ENCODE measurements around the gene ATAD2B.

Gene ATAD2B

GRCh38 chr2:23705771-23706612, 220.9 kb downstream of the ATAD2B start:
- TF ChIP-seq CTCF (IDR thresholded peaks at IDR 0.05; ENCODE audit: borderline replicate concordance, insufficient read depth, low read depth, low read length): no peak
- H3K4me3 ChIP-seq (ENCODE audit: low read depth, low read length): no peak overlapping the region

- H3K4me3 ChIP-seq (ENCODE audit: low read depth, low read length): no peak overlapping the region
- TF ChIP-seq CTCF (IDR thresholded peaks at IDR 0.05; ENCODE audit: borderline replicate concordance, insufficient read depth, low read depth, low read length): no peak
Observed at GRCh38 chr2:23703583-23704385, 223.1 kb downstream of the ATAD2B start.

GRCh38 chr2:23703037-23703582, 223.8 kb downstream of the ATAD2B start:
- H3K4me3 ChIP-seq (ENCODE audit: low read depth, low read length): no peak overlapping the region
- no peak for TF ChIP-seq CTCF (IDR thresholded peaks at IDR 0.05; ENCODE audit: borderline replicate concordance, insufficient read depth, low read depth, low read length)

GRCh38 chr2:23700627-23701026, 226.3 kb downstream of the ATAD2B start:
- no peak overlapping the region for H3K4me3 ChIP-seq (ENCODE audit: low read depth, low read length)
- no peak for TF ChIP-seq CTCF (IDR thresholded peaks at IDR 0.05; ENCODE audit: borderline replicate concordance, insufficient read depth, low read depth, low read length)

- no peak for TF ChIP-seq CTCF (IDR thresholded peaks at IDR 0.05; ENCODE audit: borderline replicate concordance, insufficient read depth, low read depth, low read length)
- H3K4me3 ChIP-seq (ENCODE audit: low read depth, low read length): no peak overlapping the region
Observed at GRCh38 chr2:23699580-23699925, 227.4 kb downstream of the ATAD2B start.

- H3K4me3 ChIP-seq (ENCODE audit: low read depth, low read length): no peak overlapping the region
- no peak for TF ChIP-seq CTCF (IDR thresholded peaks at IDR 0.05; ENCODE audit: borderline replicate concordance, insufficient read depth, low read depth, low read length)
Observed at GRCh38 chr2:23698721-23699579, 228.0 kb downstream of the ATAD2B start.

Data from GM12875 (cell line).